ENCODE results near the gene KPRP.

Gene KPRP

GRCh38 chr1:152757747-152758146 is at the start of gene KPRP:
Gene KPRP (plus strand): TSS chr1:152758025. CDS start chr1:152759589, 1,564 bp downstream.
- no peak for DNase-seq (ENCODE audit: low read depth)

DNA sequence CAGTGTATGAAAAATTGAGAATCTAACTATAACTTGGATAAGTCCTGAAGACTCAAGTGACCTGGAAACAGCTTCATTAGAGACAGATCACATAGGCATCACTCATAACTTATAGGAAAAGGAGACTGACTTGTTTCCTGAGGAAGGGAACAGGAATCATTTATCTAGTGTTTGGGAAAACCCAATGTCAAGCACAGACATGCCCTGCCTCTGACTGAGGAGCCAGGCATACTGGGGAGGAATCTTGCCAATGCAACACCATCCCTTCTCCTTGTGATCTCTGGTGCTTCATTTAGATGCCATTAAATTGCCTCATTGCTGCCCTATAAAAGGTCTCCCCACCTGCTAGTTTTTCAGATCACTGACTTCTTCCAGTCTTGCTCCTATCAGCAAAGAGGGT is 39.6 kb upstream of the KPRP start:
- no peak for DNase-seq (ENCODE audit: low read depth)

DNA sequence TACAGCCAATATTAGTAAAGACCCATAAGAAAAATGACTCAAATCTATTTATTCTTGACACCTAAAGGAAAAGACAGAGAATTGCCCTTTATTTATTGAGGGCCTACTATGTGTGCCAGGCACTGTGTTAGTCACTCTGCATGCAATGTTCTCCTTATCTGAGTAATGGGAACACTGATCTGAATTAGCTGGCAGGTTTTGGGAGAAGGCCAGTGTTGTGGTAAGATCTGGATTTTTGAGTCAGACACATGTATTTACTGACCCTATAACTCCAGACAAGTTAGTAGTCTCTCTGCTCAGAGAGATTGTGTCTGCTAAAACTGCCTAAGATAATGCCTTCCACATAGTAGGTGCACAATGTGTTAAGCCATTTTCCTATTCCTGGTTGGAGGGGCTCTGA is 32.6 kb upstream of the KPRP start:
- DNase-seq (ENCODE audit: low read depth) = no peak

- DNase-seq (ENCODE audit: low read depth) = no peak
Measured at GRCh38 chr1:152728986-152729385, 28.8 kb upstream of the KPRP start.

DNA sequence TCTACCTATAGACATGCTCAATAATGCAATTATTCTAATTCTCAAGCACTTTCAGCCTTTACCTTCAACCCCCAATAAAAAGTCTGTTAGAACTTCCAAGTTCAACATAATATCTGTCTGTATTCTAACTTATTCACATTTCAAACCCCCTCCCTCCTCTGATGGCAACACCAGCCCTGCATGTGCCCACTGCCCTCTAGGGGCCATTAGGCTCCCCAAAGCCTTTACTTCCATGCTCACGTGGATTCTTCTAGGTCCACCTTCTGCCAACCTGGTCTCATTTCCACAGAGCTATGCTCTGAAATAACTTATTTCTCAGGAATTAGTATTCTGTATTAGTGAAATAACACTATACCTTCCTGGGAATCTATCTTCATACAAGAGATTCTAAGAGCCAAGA is 22.2 kb upstream of the KPRP start:
- no peak for DNase-seq (ENCODE audit: low read depth)

DNA sequence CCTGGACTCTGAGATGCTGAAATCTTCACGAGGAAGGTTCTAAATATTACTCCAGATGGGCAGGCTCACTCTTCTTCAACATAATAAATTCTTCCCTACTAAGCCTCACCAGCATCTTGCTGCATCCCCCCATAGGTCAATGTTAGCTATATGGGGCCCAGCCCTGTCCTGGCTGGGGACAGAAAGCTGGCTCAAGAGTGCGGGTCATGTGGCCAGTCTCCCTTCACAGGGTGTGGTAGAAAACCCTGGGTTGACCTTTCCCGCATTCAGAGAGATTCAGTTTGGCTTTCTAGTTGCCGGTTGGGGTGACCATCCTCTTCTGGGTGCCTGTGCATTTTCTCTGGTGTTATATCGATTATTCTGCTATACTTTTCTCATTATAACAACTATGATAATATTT is 19.8 kb upstream of the KPRP start:
- DNase-seq (ENCODE audit: low read depth) = no peak

GRCh38 chr1:152739841-152740240 is 18.0 kb upstream of the KPRP start:
- DNase-seq (ENCODE audit: low read depth) = no peak

GRCh38 chr1:152741656-152742055 is 16.2 kb upstream of the KPRP start:
- no peak for DNase-seq (ENCODE audit: low read depth)

GRCh38 chr1:152743371-152744145 is 14.3 kb upstream of the KPRP start:
- no peak for DNase-seq (ENCODE audit: low read depth)

GRCh38 chr1:152745289-152745704 is 12.5 kb upstream of the KPRP start:
- DNase-seq (ENCODE audit: low read depth) = no peak

DNA sequence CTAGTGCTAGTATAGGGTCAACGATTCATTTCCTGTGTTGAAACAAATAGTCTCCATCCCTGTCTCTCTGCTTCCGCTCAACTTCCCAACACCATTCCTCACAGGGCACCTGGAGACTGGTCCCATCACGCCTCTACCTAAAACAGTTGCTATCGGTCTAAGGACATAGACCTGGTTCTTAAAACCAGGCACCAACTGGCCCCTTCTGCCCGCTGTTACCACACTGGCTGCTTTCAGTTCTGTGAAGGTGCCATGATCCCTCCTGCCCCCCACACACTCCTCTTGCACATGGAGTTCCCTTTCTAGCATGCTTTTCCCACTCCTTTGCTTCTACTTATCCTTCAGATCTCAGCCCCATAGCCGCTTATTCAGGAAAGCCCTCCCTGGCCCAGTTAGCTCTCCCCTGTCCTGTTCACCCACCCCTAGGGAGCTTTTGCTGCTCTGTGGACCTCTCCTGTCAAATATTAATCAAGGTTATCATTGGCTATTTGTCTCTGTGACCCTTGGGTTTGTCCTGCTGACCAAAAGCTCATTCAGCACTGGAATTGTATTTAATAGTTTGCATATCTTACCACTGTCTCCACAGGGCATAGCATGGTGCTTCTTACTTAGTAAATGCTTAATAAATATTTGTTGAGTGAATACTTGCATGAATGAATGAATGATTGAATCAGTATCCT is 11.9 kb upstream of the KPRP start:
- no peak for DNase-seq (ENCODE audit: low read depth)

- DNase-seq (ENCODE audit: low read depth) = no peak
Measured at GRCh38 chr1:152747831-152748230, 10.0 kb upstream of the KPRP start.

GRCh38 chr1:152752225-152752624 is 5.6 kb upstream of the KPRP start:
- DNase-seq (ENCODE audit: low read depth) = no peak

DNA sequence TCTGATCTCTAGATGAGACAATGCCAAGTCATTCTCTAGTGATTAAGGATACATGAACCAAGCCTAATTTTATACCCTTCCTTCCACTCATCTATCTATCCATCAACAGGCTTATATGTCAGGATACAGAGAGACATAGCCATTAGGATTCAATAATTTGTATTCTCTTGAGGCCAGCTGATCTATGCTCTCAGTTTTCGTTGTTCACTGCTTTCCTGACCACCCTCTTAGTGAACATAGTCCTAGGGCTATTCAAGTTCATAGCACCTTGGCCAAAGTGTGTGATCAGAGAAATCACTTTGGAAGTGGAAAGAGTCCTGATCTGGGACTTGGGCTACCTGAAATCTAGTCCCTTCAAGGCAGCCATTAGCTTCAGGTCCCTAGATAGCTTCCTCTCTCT is 4.2 kb upstream of the KPRP start:
- no peak for DNase-seq (ENCODE audit: low read depth)

- DNase-seq (ENCODE audit: low read depth) = no peak
Measured at GRCh38 chr1:152756872-152757271, 953 bp upstream of the KPRP start.

GRCh38 chr1:152758636-152759035 is 811 bp downstream of the KPRP start:
- DNase-seq (ENCODE audit: low read depth) = no peak

DNA sequence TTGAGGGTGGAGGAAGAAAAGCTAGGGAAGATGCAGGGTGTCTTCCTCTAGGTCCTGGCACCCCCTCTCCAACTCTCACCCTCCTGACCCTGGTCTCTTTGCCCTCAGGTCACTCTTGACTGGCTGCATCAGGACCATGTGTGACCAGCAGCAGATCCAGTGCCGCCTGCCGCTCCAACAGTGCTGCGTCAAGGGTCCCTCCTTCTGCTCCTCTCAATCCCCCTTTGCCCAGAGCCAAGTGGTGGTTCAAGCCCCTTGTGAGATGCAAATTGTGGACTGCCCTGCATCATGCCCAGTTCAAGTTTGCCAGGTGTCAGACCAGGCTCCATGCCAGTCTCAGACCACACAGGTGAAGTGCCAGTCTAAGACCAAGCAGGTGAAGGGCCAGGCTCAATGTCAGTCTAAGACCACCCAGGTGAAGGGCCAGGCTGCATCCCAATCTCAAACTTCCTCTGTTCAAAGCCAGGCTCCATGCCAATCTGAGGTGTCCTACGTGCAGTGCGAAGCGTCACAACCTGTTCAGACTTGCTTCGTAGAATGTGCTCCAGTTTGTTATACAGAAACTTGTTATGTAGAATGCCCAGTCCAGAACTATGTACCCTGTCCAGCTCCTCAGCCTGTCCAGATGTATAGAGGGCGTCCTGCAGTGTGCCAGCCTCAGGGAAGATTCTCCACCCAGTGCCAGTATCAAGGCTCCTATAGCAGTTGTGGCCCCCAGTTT is 1.8 kb downstream of the KPRP start:
- no peak for DNase-seq (ENCODE audit: low read depth)

GRCh38 chr1:152760551-152761190 is 2.8 kb downstream of the KPRP start:
- no peak for DNase-seq (ENCODE audit: low read depth)

DNA sequence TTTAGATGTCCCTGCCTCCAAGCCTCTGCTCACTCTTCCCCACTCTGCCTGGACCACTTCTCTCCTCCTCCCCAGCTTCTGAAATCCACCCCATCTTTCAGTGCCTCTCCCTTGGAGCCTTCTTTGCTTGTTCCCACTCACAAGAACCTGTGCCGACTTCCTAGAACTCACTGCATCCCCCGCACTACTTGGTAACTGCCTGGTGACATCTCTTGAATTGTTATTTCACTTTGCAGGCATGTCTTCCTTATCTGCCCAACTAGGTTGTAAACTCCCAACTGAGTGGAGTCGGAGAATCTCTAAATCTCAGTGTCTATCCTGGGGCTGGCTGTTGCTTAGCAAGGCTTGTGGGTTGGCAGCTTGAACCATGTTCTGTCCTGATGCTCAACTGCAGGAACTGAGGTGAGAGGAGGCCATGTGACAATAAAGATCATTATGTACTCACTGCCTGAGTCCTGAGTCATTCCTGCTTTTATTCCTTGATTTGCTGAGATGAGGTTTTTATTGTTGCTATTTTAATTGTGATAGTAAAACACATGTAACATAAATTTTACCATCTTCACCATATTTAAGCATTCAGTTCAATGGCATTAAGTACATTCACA is 3.9 kb downstream of the KPRP start:
- no peak for DNase-seq (ENCODE audit: low read depth)

GRCh38 chr1:152768847-152769533 is 11.2 kb downstream of the KPRP start:
- DNase-seq (ENCODE audit: low read depth) = no peak

- DNase-seq (ENCODE audit: low read depth) = no peak
Measured at GRCh38 chr1:152770411-152770810, 12.6 kb downstream of the KPRP start.

DNA sequence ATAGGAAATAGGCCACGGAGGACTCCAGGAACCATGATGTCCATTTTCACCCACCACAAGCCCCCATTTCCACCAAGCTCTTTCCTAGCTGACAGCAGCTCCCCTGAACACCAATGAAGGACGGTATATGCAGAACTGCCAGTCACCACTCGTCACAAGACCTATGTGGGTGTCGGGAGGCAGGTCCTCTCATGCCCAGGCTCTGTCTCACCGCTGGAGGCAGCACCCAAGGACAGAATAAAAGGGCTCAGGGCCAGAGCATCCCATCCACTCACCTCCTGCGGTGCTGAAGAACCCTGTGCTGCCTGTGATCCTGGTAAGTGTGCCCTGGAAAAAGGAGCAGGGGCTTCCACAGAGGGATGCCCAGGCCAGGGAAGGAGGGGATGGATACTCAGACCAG is 17.1 kb downstream of the KPRP start, which contains the start of gene LCE1F:
Gene LCE1F, plus strand, starts transcription at position 266 of the 400 bp plus-strand sequence. CDS start 1,232 bp downstream, outside the sequence.
- no peak for DNase-seq (ENCODE audit: low read depth)

Data from activated T-helper 1 cell treated with Interleukin-2 at 50 U/mL for 16 hours (primary cell).